Gastrocnemius medialis (tissue), 4 donors: ENCODE results near the gene GCNT1.

ENCODE experiments used
- POLR2A ChIP-seq, 2 donors: fragments of 450-650 bp; IDR thresholded peaks; one replicate each; pipeline ENCODE4 v1.6.1; 2017; ENCODE audit warnings: antibody characterized with exemption in 2 of 2, mild to moderate bottlenecking in 2 of 2, moderate library complexity in 2 of 2
- TF ChIP-seq, protein P1 (sequence below), 5 experiments: fragments of 450-650 bp in 3 of 5; fragments of 200-600 bp in 2 of 5; sonication (generic) in 2 of 5; IDR thresholded peaks in 4 of 5; conservative IDR thresholded peaks in 1 of 5; 1 replicate in 4 of 5; 2 replicates in 1 of 5; pipeline ENCODE4 v1.5.1; 2016 to 2019; ENCODE audit warnings: antibody characterized with exemption in 5 of 5, mild to moderate bottlenecking in 3 of 5, moderate library complexity in 3 of 5

DNA sequence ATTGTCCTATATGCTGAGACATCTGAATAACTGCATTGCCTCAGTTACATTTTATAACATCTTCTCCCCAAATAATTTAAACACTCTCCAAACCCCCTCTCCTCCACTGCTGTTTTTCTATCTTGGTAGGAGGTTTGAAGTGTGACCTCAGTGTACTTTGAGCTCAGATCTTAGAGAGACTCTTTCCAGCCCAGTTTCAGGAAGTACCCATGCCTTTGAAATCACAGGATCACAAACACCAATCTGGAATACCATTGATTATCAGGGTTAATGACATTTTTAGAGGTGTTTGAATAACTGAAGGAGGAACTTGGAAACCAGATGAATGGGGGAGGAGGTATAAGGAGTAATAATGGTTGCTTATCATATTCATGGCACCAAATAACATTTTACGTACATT, 93.2 kb downstream of the GCNT1 start:
- TF ChIP-seq, protein P1, sequence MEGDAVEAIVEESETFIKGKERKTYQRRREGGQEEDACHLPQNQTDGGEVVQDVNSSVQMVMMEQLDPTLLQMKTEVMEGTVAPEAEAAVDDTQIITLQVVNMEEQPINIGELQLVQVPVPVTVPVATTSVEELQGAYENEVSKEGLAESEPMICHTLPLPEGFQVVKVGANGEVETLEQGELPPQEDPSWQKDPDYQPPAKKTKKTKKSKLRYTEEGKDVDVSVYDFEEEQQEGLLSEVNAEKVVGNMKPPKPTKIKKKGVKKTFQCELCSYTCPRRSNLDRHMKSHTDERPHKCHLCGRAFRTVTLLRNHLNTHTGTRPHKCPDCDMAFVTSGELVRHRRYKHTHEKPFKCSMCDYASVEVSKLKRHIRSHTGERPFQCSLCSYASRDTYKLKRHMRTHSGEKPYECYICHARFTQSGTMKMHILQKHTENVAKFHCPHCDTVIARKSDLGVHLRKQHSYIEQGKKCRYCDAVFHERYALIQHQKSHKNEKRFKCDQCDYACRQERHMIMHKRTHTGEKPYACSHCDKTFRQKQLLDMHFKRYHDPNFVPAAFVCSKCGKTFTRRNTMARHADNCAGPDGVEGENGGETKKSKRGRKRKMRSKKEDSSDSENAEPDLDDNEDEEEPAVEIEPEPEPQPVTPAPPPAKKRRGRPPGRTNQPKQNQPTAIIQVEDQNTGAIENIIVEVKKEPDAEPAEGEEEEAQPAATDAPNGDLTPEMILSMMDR (IDR thresholded peaks at IDR 0.05 in 4 of 5, conservative IDR thresholded peaks at IDR 0.05 in 1 of 5), result no peak
- no peak for TF ChIP-seq POLR2A (IDR thresholded peaks at IDR 0.05)
